SK-N-SH treated with all-trans-retinoic acid at 6 μM for 48 hours (cell line): Measurements from ENCODE around the gene VPS13D.

Source experiments
- CREB5 ChIP-seq: fragments of 250-450 bp; sonication (Bioruptor Pico); IDR thresholded peaks from 2 replicates; pipeline ENCODE4 v1.5.1; 2020; ENCODE audit warnings: low read depth, mild to moderate bottlenecking, moderate library complexity
- ESRRG ChIP-seq: fragments of 250-450 bp; sonication (Bioruptor Pico); IDR thresholded peaks from 2 replicates; pipeline ENCODE4 v1.6.1; 2021; ENCODE audit warnings: mild to moderate bottlenecking
- GLIS3 ChIP-seq: fragments of 250-450 bp; sonication (Bioruptor Pico); IDR thresholded peaks from 2 replicates; pipeline ENCODE4 v1.5.0; 2020; ENCODE audit warnings: mild to moderate bottlenecking, moderate library complexity
- ISL1 ChIP-seq: fragments of 250-450 bp; sonication (Bioruptor Pico); IDR thresholded peaks from 2 replicates; pipeline ENCODE4 v2.1.2; 2022; ENCODE audit warnings: mild to moderate bottlenecking, moderate library complexity
- TCF4 ChIP-seq: fragments of 250-450 bp; sonication (Bioruptor Pico); IDR thresholded peaks from 2 replicates; pipeline ENCODE4 v1.8.0; 2021; ENCODE audit warnings: mild to moderate bottlenecking, moderate library complexity, borderline replicate concordance
- ZC3H10 ChIP-seq: fragments of 250-450 bp; sonication (Bioruptor Pico); IDR thresholded peaks from 2 replicates; pipeline ENCODE4 v1.5.1; 2021; ENCODE audit warnings: mild to moderate bottlenecking, moderate library complexity
- ZFP3 ChIP-seq: fragments of 250-450 bp; sonication (Bioruptor Pico); IDR thresholded peaks from 2 replicates; pipeline ENCODE4 v1.5.0; 2020; ENCODE audit warnings: mild to moderate bottlenecking, moderate library complexity
- ZFP30 ChIP-seq: fragments of 450-650 bp; formaldehyde crosslinking; IDR thresholded peaks from 2 replicates; pipeline ENCODE4 v1.5.0; 2022; ENCODE audit warnings: mild to moderate bottlenecking, moderate library complexity
- ZNF565 ChIP-seq: fragments of 450-650 bp; formaldehyde crosslinking; conservative IDR thresholded peaks from 2 replicates; pipeline ENCODE4 v1.5.0; 2020; ENCODE audit warnings: low read depth, mild to moderate bottlenecking, moderate library complexity
- ZNF70 ChIP-seq: fragments of 450-650 bp; formaldehyde crosslinking; IDR thresholded peaks from 2 replicates; pipeline ENCODE4 v1.5.0; 2020; ENCODE audit warnings: mild to moderate bottlenecking, moderate library complexity
- ZNF8 ChIP-seq: fragments of 450-650 bp; formaldehyde crosslinking; IDR thresholded peaks from 2 replicates; pipeline ENCODE4 v1.5.0; 2020; ENCODE audit warnings: mild to moderate bottlenecking, moderate library complexity
- TF ChIP-seq, protein P1 (sequence below): fragments of 250-450 bp; sonication (Bioruptor Pico); IDR thresholded peaks from 2 replicates; pipeline ENCODE4 v1.8.0; 2020; ENCODE audit warnings: mild to moderate bottlenecking, moderate library complexity, borderline replicate concordance
- TF ChIP-seq, protein P2 (sequence below): fragments of 250-450 bp; sonication (Bioruptor Pico); IDR thresholded peaks from 2 replicates; pipeline ENCODE4 v1.8.0; 2021; ENCODE audit warnings: low read depth, mild to moderate bottlenecking, moderate library complexity, borderline replicate concordance

GRCh38 chr1:12445257-12445656 lies 215.4 kb downstream of the VPS13D start:
- TF ChIP-seq CREB5 (no peak), ZFP30 (CRISPR knock-in tag) (no peak), ZC3H10 (no peak), GLIS3 (CRISPR knock-in tag) (no peak), ZNF70 (CRISPR knock-in tag) (no peak), ISL1 (CRISPR knock-in tag) (no peak), ESRRG (no peak), ZFP3 (CRISPR knock-in tag) (no peak), ZNF8 (CRISPR knock-in tag) (no peak), TCF4 (CRISPR knock-in tag) (no peak), ZNF565 (CRISPR knock-in tag) (no peak)
- TF ChIP-seq, protein P1, sequence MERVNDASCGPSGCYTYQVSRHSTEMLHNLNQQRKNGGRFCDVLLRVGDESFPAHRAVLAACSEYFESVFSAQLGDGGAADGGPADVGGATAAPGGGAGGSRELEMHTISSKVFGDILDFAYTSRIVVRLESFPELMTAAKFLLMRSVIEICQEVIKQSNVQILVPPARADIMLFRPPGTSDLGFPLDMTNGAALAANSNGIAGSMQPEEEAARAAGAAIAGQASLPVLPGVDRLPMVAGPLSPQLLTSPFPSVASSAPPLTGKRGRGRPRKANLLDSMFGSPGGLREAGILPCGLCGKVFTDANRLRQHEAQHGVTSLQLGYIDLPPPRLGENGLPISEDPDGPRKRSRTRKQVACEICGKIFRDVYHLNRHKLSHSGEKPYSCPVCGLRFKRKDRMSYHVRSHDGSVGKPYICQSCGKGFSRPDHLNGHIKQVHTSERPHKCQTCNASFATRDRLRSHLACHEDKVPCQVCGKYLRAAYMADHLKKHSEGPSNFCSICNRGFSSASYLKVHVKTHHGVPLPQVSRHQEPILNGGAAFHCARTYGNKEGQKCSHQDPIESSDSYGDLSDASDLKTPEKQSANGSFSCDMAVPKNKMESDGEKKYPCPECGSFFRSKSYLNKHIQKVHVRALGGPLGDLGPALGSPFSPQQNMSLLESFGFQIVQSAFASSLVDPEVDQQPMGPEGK (CRISPR knock-in tag), result no peak
- TF ChIP-seq, protein P2, sequence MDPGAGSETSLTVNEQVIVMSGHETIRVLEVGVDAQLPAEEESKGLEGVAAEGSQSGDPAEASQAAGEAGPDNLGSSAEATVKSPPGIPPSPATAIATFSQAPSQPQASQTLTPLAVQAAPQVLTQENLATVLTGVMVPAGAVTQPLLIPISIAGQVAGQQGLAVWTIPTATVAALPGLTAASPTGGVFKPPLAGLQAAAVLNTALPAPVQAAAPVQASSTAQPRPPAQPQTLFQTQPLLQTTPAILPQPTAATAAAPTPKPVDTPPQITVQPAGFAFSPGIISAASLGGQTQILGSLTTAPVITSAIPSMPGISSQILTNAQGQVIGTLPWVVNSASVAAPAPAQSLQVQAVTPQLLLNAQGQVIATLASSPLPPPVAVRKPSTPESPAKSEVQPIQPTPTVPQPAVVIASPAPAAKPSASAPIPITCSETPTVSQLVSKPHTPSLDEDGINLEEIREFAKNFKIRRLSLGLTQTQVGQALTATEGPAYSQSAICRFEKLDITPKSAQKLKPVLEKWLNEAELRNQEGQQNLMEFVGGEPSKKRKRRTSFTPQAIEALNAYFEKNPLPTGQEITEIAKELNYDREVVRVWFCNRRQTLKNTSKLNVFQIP (CRISPR knock-in tag), result no peak
